HepG2 (cell line): ENCODE results near the gene CTU1. TPM values are rescaled to one million over a fixed set of nuclear protein-coding genes. Genes with fewer than 3 reads are reported as not detected.

Source experiments
- ATAC-seq: fragments of 200-7000 bp; cut with Tn5 transposase; 3 replicates; pipeline ENCODE4 v1.9.1; 2020; ENCODE audit warnings: mild to moderate bottlenecking, moderate library complexity
- BruUV-seq: library from RNA; stranded (reverse); fragments of 400-500 nt; replicated peaks from 2 replicates; lab custom pipeline; 2021; lab: Mats Ljungman, UMichigan
- CTCF ChIA-PET: fragments of 300-600 bp; formaldehyde crosslinking; extraction: SDS; loops from one replicate; lab custom pipeline; 2021; ENCODE audit warnings: low total read pairs, inconsistent platforms, low intra/inter-chr PET ratio; lab: Yijun Ruan, JAX
- POLR2A ChIA-PET: fragments of 350-600 bp; sonication (Branson Sonifier 250); formaldehyde crosslinking; loops from one replicate; lab custom pipeline; 2020; ENCODE audit warnings: antibody characterized with exemption, inconsistent platforms; lab: Yijun Ruan, JAX
- DNase-seq: peaks from one replicate; pipeline ENCODE4 v3.0.0-alpha.2; 2015; ENCODE audit warnings: low spot score
- FAIRE-seq: peaks from 3 replicates; lab custom pipeline; 2011; peaks lifted over from hg19 to GRCh38; lab: Jason Lieb, UNC
- H2AFZ ChIP-seq: one replicate; pipeline ENCODE4 v1.6.1; 2011; ENCODE audit warnings: low read length, inconsistent platforms
- H3K27ac ChIP-seq: fragments of 300-600 bp; 3 replicates; pipeline ENCODE4 v1.8.0; 2011; ENCODE audit warnings: mixed run types, mild to moderate bottlenecking, mixed read lengths, low read length, inconsistent platforms; ENCODE audit not compliant: insufficient read depth; ENCODE audit errors: extremely low read length
- H3K27me3 ChIP-seq, 2 experiments: fragments of 200-600 bp in 1 of 2; 2 replicates in 1 of 2; 3 replicates in 1 of 2; pipeline versions ENCODE4 v1.6.0 to v1.8.0; 2011; ENCODE audit warnings: low read length in 2 of 2, mild to moderate bottlenecking in 2 of 2, moderate library complexity in 2 of 2, inconsistent platforms in 1 of 2; ENCODE audit not compliant: insufficient read depth in 2 of 2, control insufficient read depth in 1 of 2
- H3K36me3 ChIP-seq, 2 experiments: fragments of 200-600 bp in 1 of 2; replicated peaks in 1 of 2; 2 replicates in 1 of 2; 3 replicates in 1 of 2; pipeline versions ENCODE4 v1.5.1 to v1.8.0; 2011; ENCODE audit warnings: low read length in 2 of 2, inconsistent platforms in 1 of 2; ENCODE audit not compliant: insufficient read depth in 2 of 2, control insufficient read depth in 1 of 2
- H3K4me1 ChIP-seq: 2 replicates; pipeline ENCODE4 v1.5.1; 2012; ENCODE audit warnings: low read length, inconsistent platforms; ENCODE audit not compliant: insufficient read depth
- H3K4me2 ChIP-seq: 2 replicates; pipeline ENCODE4 v1.6.0; 2011; ENCODE audit warnings: low read depth, low read length, inconsistent platforms
- H3K4me3 ChIP-seq, 3 experiments: fragments of 200-600 bp in 1 of 3; sonication (generic), shearing (Covaris generic) in 1 of 3; replicated peaks in 1 of 3; 2 replicates each; pipeline ENCODE4 v1.5.1; 2011 to 2016; ENCODE audit warnings: low read length in 3 of 3, inconsistent platforms in 2 of 3, low read depth in 2 of 3, mild to moderate bottlenecking in 2 of 3, control low read depth in 1 of 3, mixed read lengths in 1 of 3; ENCODE audit not compliant: insufficient read depth in 1 of 3
- H3K79me2 ChIP-seq: one replicate; pipeline ENCODE4 v1.6.1; 2011; ENCODE audit warnings: low read length, inconsistent platforms; ENCODE audit not compliant: insufficient read depth
- H3K9ac ChIP-seq: 2 replicates; pipeline ENCODE4 v1.6.0; 2011; ENCODE audit warnings: mild to moderate bottlenecking, low read depth, low read length, inconsistent platforms; ENCODE audit not compliant: insufficient read depth
- H3K9me3 ChIP-seq: 2 replicates; pipeline ENCODE4 v1.5.1; 2012; ENCODE audit warnings: mild to moderate bottlenecking, low read length
- H4K20me1 ChIP-seq: 2 replicates; pipeline ENCODE4 v1.6.0; 2011; ENCODE audit warnings: inconsistent platforms, mild to moderate bottlenecking, low read length, moderate library complexity; ENCODE audit not compliant: insufficient read depth
- ARNTL ChIP-seq: sonication (generic); formaldehyde crosslinking; IDR thresholded peaks from 2 replicates; pipeline ENCODE4 v1.4.0; 2020; ENCODE audit warnings: mild to moderate bottlenecking, missing genetic modification reagents
- CCDC6 ChIP-seq: sonication (generic); formaldehyde crosslinking; IDR thresholded peaks from 2 replicates; pipeline ENCODE4 v1.8.1; 2022; ENCODE audit warnings: mild to moderate bottlenecking, missing genetic modification reagents, moderate library complexity
- DR1 ChIP-seq: sonication (generic); formaldehyde crosslinking; IDR thresholded peaks from 2 replicates; pipeline ENCODE4 v1.8.0; 2021; ENCODE audit warnings: mild to moderate bottlenecking, missing genetic modification reagents, inconsistent platforms
- ESRRA ChIP-seq: sonication (generic); formaldehyde crosslinking; IDR thresholded peaks from 2 replicates; pipeline ENCODE4 v1.5.1; 2020; ENCODE audit warnings: mild to moderate bottlenecking, low read depth, missing genetic modification reagents
- FOXP4 ChIP-seq: sonication (generic); formaldehyde crosslinking; IDR thresholded peaks from 2 replicates; pipeline ENCODE4 v1.4.0; 2020; ENCODE audit warnings: missing genetic modification reagents
- GRHL1 ChIP-seq: sonication (generic); formaldehyde crosslinking; conservative IDR thresholded peaks from 2 replicates; pipeline ENCODE4 v1.8.0; 2022; ENCODE audit warnings: missing genetic modification reagents
- HIVEP1 ChIP-seq: sonication (generic); formaldehyde crosslinking; IDR thresholded peaks from 2 replicates; pipeline ENCODE4 v1.4.0; 2020; ENCODE audit warnings: mild to moderate bottlenecking, missing genetic modification reagents
- ISX ChIP-seq: sonication (generic); formaldehyde crosslinking; conservative IDR thresholded peaks from 2 replicates; pipeline ENCODE4 v1.5.0; 2020; ENCODE audit warnings: missing genetic modification reagents
- RFX5 ChIP-seq: IDR thresholded peaks from 2 replicates; pipeline ENCODE4 v1.6.1; 2011; ENCODE audit warnings: low read depth, low read length, improper control_type of control experiment
- RFXANK ChIP-seq: IDR thresholded peaks from 2 replicates; pipeline ENCODE4 v1.6.1; 2016
- SMARCC2 ChIP-seq: fragments of 450-650 bp; IDR thresholded peaks from 2 replicates; pipeline ENCODE4 v1.6.1; 2017; ENCODE audit warnings: antibody characterized with exemption, mild to moderate bottlenecking
- TEAD3 ChIP-seq: optimal IDR thresholded peaks from 2 replicates; pipeline ENCODE3; 2016; ENCODE audit warnings: borderline replicate concordance
- ZMYM3 ChIP-seq: sonication (generic); formaldehyde crosslinking; IDR thresholded peaks from 2 replicates; pipeline ENCODE4 v1.5.1; 2020; ENCODE audit warnings: mild to moderate bottlenecking, missing genetic modification reagents
- ZNF761 ChIP-seq: sonication (generic); formaldehyde crosslinking; conservative IDR thresholded peaks from 2 replicates; pipeline ENCODE4 v1.4.0; 2020; ENCODE audit warnings: mild to moderate bottlenecking, missing genetic modification reagents
- WGBS: methylation state at CpG from one replicate; pipeline ENCODE4 v1.1.6; 2017; ENCODE audit warnings: low lambda C conversion rate; 5-methylcytosine and 5-hydroxymethylcytosine counted together
- in situ Hi-C: cut with HindIII; loops from 2 replicates; pipeline ENCODE4 v1.10.0; 2017; ENCODE audit warnings: low pct_unique_long_range_greater_than_20kb; ENCODE audit not compliant: extremely low pct_ligation_motif_present
- intact Hi-C: fragments of 100-400 bp; cut with micrococcal nuclease; formaldehyde crosslinking; loops from one replicate; pipeline ENCODE4 v1.10.0; 2022; ENCODE audit not compliant: unreplicated experiment
- polyA plus RNA-seq, 8 experiments: library from polyadenylated mRNA; depleted of rRNA in 3 of 8; stranded (reverse) in 7 of 8; unstranded in 1 of 8; fragments of >200 nt; fragmentation: Illumina TruSeq in 4 of 8; extraction: Trizol in 4 of 8; gene quantifications; 2 replicates each; pipeline versions ENCODE4 v1.2.1 to v1.2.3, GENCODE V29; 2011 to 2016; ENCODE audit warnings: low read depth in 4 of 8, missing spikeins in 1 of 8, mixed read lengths in 1 of 8; ENCODE audit not compliant: insufficient read depth in 1 of 8
- total RNA-seq, 5 experiments: library from RNA; depleted of rRNA; stranded (reverse); fragments of >200 nt; fragmentation: Illumina TruSeq; extraction: Trizol; gene quantifications; 2 replicates each; pipeline ENCODE4 v1.2.3, GENCODE V29; 2016; ENCODE audit warnings: low read depth in 1 of 5
- TF ChIP-seq, protein P1 (sequence below): sonication (generic); formaldehyde crosslinking; IDR thresholded peaks from 2 replicates; pipeline ENCODE4 v1.8.0; 2022; ENCODE audit warnings: mild to moderate bottlenecking, missing genetic modification reagents; ENCODE audit not compliant: insufficient replicate concordance

CTU1 gene
- total and polyA plus RNA-seq, 2 of the 13 experiments (the other 11 are each of a cell fraction or from before 2014, with no cell fraction given) = 1.9 to 2.9 TPM

- ChIA-PET CTCF (no interaction called here), POLR2A (no interaction called here)
- WGBS = 27% methylated on average over 16 of the region's 16 CpGs
- ATAC-seq (no peak), DNase-seq (no peak), FAIRE-seq (no peak)
- intact Hi-C loops = no loop called here
- Histone ChIP-seq H3K79me2 (no peaks in the 10 kb centered on the region), H3K27ac (no peak overlapping the region), H3K36me3 (no peaks in the 10 kb centered on the region), H3K4me3 (no peak overlapping the region), H4K20me1 (no peaks in the 10 kb centered on the region), H3K4me2 (no peak overlapping the region), H3K9ac (no peak overlapping the region), H3K9me3 (no peaks in the 10 kb centered on the region), H3K4me1 (peaks cover 17% of the 10 kb centered on the region), H2AFZ (no peak overlapping the region), H3K27me3 (peaks cover 0 to 1% of the 10 kb centered on the region in 2 experiments; a peak in 2 of 5 replicates)
- in situ Hi-C loops = loop anchor here (5.0 to 25.0 kb wide), 2 partner anchors 75 to 155 kb away; partner anchors contain the start of gene KLK10
- no TSS peak for BruUV-seq
- TF ChIP-seq TEAD3 (CRISPR knock-in tag) = no peak
- TF ChIP-seq, protein P1, sequence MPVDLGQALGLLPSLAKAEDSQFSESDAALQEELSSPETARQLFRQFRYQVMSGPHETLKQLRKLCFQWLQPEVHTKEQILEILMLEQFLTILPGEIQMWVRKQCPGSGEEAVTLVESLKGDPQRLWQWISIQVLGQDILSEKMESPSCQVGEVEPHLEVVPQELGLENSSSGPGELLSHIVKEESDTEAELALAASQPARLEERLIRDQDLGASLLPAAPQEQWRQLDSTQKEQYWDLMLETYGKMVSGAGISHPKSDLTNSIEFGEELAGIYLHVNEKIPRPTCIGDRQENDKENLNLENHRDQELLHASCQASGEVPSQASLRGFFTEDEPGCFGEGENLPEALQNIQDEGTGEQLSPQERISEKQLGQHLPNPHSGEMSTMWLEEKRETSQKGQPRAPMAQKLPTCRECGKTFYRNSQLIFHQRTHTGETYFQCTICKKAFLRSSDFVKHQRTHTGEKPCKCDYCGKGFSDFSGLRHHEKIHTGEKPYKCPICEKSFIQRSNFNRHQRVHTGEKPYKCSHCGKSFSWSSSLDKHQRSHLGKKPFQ (CRISPR knock-in tag) = no peak
- TF ChIP-seq SMARCC2 = no peak
- TF ChIP-seq RFX5 = no peak
- TF ChIP-seq ZMYM3 = no peak
- TF ChIP-seq GRHL1 (CRISPR knock-in tag) = no peak
- TF ChIP-seq RFXANK (CRISPR knock-in tag) = no peak
- TF ChIP-seq DR1 = no peak
- no peak for TF ChIP-seq HIVEP1 (CRISPR knock-in tag)
- TF ChIP-seq ZNF761 = no peak
- TF ChIP-seq ISX = no peak
- no peak for TF ChIP-seq ESRRA (CRISPR knock-in tag)
- no peak for TF ChIP-seq CCDC6 (CRISPR knock-in tag)
- no peak for TF ChIP-seq ARNTL (CRISPR knock-in tag)
- TF ChIP-seq FOXP4 (CRISPR knock-in tag) = no peak
These were observed 16.0 kb downstream of the CTU1 start for GRCh38 chr19:51091895-51092873.
